Measurements from ENCODE around the gene C2CD4D. TPM values are rescaled to one million over a fixed set of nuclear protein-coding genes. Genes with fewer than 3 reads are reported as not detected.

Gene C2CD4D
- total RNA-seq, 1 experiment from 2014 or later: not detected

DNA sequence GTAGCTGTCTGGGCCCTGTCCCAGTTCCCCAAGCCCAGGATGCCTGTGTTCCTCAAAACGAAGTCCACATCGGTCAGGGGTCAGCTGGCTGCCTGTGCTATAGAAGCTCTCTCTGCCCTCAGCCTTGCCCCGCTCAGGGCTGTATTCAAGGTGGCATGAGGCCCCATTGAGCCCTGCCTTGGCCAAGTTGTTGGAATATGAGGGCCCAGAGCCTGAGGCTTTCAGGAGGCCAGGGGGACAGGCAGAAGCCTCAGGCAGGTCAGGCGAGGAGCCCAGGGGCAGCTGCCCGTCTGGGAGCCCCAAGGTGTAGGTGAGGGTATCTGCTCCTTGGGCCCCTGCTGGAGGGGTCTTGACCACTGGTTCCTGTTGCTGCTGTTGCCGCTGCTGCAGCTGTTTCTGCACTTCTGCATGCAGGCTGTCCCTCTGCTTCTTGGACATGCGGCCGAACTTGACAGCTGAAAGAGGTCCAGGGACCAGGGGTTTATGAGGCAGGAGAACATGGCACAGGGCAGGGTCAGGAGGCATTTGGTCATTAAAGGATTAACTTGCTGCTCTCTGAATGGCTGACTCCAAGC lies 24.6 kb downstream of the C2CD4D start:
- DNase-seq (ENCODE audit: low read depth): no peak

DNA sequence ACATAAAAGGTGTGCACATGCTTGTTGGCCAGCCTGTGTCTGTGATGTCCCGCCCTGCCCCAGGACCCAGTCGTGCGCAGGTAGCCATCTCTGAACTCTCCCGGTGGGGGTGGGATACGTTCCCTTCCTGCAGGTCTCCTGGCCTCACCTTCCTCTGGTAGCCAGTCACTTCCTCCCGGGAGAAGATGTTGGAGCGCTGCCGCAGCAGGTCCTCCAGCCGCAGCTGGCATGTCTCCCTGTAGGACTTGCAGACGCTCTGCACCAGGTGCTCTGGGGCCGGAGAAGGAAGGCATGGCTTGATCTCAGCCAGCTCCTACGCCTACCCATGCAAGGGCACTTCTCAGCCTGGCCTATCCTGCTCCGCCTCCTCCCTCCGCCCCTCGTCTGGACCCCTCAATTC lies 25.2 kb downstream of the C2CD4D start:
- no peak for DNase-seq (ENCODE audit: low read depth)

DNA sequence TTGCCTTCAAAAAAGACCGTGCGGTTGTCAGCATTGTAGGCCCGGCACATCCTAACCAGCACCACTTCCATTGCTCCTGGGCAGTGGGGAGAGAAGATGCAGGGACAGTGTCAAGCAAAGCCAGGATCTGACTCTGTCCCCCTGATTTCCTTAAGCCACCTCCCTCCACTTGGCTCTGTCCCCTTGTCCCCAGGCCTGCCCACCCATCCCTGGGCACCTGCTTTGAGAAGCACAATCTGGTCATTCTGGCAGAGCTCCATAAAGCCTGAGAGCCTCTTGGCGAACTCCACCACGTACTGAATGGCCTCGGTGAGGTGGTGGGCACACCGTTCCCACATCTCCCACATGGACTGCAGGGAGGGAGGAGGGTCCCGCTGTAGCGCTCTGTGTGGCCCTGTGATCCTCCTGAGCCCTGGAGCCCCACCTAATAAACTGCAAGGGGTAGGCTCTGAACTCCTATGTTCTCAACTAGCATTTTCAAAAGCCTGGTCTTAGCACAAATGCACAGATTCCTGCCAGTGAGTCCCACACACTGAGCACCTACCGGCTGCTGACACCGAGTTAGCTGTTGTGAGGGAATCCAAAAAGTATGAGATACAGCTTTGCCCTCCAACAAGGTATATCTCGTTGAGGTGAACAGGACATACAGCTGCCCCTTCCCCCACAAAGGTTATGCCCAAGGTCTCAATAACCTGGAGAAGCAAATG lies 26.2 kb downstream of the C2CD4D start:
- DNase-seq (ENCODE audit: low read depth): no peak

DNA sequence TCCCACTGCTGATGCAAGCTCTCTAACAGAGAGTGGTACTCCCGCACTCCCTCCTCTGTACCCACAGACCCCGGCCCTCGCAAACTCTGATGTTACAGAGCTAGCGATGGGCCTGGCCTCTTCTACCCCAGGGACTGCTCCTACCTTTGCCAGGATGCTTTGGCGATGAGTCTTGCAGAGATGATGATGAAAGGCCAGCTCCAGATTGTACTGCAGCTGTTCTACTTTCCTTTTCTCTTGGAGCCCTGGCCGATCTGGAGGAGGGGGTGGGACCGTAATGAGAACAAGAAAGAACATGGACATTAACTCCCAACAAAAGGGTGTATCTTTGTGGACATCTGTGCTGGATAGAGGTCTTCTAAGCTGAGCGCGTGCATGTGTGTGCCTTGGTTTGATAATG lies 28.4 kb downstream of the C2CD4D start:
- peak; percentile 86 for DNase-seq (ENCODE audit: low read depth)

DNA sequence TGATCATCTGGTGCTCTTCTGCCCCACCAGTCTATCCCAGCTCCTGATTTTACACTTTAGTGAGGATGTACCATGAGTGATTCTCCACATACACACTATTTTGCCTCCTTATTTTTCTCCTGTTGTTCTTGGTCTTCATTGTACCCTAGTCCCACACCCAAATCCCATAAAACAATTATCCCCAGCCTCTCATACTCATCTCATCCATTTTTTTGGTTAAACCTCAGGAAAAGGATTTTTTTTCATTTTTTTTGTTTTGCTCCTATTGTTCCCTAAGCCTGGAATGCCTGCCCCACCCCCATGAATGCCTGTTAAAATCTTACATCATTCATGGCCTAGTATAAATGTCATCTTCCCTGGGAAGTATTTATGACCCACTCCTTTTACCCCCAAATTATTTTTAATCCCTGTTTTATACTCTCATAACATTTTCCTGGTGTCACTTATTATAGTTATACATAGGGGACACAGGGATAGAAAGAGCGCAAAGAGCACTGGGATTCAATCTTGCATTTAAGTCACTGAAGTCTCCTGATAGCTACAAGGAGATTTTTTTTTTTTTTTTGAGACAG lies 29.5 kb downstream of the C2CD4D start:
- DNase-seq (ENCODE audit: low read depth): no peak

DNA sequence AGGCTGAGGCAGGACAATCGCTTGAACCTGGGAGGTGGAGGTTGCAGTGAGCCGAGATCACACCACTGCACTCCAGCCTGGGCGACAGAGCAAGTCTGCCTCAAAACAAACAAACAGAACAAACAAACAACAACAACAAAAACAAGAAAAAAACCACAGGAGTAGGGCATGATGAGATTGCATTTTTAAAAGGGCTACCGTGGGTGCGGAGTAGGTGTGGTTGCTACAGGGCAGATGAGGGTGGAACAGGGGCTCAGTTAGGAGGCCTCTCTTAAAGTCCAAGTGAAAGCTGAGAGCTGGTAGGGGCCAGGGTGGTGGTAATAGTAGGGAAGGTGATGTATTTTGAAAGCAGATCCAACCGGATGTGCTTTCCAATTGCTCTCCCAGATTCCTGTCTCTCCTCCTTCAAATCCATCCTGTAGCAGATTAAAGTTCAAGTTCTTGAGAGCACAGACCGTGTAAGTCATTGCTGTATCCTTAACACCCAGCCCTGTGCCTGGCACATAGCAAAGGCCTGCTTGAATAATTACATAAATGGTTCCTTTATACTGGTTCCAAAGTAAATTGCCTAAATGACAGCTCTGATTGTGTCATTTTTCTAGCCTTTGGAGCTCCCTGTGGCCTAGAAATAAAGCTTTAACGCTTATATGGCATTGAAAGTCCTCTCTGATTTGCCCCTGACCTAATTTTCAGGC lies 30.2 kb downstream of the C2CD4D start:
- no peak for DNase-seq (ENCODE audit: low read depth)

DNA sequence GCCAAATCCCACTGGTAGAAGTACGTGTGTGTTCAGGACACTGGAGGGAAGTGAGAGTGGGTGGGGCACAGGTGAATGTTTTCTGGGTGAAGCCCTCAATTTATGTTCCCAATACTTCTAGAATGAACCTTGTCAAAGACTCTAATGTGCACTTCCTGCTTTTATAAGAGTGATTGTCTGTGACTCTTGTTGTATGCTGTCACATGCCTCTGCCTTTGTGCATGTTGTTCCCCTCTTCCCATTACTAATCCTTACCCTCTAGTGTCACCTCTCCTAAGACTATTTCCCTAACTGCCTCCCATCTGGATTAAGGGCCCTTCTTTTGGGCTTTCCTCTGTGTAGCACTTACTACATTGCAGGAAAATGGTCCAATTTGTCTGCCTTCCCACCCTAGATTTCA lies 31.9 kb downstream of the C2CD4D start:
- DNase-seq (ENCODE audit: low read depth): no peak

DNA sequence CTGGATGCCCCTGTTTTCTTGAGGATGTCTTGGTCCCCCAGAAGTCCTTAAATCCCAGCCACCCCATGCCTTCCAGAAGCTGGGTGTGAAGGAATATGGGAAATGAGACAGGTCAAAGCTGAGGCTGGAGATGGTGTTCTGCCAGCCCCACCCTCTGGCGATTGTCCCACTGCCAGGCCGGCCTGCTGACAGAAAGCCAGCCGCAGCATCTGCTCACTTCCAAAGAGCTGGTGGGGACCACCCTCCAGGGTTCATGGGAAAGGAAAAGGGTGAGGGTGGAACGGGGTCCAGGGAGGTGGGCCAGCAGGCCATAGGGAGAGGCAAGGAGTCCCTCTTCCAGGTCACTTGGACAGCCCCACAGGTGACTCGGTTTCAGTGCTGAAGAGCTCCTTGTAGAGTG lies 32.5 kb downstream of the C2CD4D start:
- DNase-seq (ENCODE audit: low read depth): no peak

DNA sequence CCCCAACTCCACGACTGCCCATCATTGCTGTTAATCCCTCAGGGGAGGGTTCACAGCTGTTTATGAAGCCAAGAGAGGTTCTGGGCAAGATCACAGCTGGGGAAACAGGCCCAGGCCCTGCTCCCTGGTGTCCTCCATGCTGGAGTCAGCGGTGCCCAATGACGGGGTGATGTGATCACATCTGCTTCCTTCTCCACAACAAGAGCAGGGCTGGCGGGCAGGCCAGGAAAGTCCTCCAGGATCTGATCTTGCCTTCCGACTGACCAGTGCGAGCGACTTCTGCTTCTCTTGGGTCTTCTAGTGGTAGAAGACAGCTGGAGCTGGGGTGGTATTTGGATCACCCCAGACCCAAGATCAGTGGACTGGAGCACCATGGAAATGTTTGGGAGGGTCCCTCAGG lies 33.5 kb downstream of the C2CD4D start:
- no peak for DNase-seq (ENCODE audit: low read depth)

DNA sequence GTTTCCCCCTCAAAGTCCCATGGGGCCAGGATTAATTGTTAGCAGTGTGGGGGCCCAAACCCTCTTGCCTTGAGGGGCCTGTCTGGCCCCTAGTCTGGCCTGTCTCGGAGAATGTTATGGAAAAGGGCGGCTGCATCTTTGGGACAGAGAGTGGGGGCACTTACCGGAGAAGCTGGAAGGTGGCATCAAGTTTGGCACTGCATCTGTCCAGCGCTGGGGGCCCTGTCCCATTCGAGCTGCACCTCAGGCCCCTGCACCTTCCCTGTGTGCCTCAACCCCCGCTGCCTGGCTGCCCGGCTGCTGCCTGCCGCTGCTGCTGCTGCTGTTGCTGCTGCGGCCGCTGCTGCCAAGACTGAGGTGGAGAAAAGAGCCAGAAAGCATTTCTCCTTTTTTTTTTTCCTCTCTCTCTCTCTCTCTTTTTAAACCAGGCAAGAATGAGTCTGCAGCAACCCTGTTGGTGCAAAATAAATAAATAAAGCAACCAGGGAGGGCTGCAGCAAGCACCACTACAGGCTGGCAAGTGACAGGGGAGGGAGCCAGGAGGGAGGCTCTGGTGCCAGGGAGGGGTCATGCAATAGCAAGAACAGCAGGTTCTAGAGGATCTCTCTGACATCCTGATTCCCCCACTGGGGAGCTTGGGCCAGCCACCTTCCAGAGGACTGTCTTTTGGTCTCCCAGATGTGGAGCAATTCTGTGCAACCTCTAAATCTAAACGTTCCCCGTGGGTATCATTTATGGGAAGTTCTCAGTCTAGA lies 34.4 kb downstream of the C2CD4D start, which contains the start of gene LINGO4:
LINGO4 (minus strand) TSS at position 354 of the 755 bp plus-strand sequence. CDS start 2,715 bp downstream, outside the sequence.
- DNase-seq (ENCODE audit: low read depth): no peak

DNA sequence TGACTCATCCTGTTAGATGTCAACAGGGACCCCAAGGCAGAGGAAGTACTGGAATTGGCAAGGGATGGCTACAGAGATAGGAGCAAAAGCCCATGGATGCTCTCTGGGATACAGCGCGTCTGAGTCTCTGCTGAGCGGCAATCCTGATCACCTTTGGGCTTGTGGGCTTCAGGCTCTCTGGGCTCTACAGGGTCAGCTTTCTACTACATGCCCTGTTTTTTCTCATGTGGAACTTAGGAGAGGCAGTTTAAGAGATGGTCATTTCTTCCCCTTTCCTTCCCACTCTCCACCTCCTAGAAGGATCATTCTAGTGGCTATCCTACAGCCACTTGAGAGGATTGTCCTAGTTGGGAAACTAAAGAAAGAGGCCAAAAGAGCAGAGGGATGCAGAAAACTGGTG lies 35.7 kb downstream of the C2CD4D start:
- DNase-seq (ENCODE audit: low read depth): no peak

DNA sequence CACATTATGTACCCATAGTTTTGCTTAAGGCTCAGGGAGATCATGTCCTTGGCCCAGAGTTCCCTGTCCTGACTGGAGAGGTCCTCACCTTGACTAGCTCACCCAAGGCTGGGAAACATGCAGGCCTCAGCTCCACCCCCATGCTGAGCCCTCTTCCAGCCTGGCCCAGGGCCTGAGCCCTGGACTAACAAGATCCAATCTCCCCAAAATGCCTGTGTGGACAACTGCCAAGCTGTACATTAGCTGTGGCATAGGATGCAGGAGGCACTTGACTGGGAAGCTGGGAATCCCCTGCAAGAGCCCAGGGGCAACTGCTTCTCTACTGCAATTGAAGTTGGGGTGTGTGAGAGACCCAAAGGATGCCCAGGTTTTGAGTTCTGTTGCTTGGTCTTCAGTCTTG lies 36.5 kb downstream of the C2CD4D start:
- DNase-seq (ENCODE audit: low read depth): no peak

DNA sequence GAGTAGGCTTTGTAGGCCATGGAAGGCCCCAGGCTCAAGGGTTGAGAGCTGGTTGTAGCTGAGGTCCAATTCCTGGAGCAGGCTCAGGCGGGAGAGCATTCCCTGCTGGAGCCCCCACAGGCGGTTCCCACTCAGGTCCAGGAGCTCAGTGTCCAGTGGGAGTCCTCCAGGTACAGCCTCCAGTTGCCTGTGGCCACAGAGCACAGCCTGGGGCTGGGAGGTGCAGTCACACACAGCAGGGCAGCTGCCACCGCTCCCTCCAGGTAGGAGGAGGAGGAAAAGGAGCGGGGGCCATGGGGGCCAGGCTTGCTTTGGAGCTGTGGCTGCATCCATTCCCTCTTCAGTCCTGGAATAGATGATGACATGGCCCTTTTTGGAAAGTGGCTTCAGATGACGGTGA lies 37.2 kb downstream of the C2CD4D start:
- DNase-seq (ENCODE audit: low read depth): no peak

DNA sequence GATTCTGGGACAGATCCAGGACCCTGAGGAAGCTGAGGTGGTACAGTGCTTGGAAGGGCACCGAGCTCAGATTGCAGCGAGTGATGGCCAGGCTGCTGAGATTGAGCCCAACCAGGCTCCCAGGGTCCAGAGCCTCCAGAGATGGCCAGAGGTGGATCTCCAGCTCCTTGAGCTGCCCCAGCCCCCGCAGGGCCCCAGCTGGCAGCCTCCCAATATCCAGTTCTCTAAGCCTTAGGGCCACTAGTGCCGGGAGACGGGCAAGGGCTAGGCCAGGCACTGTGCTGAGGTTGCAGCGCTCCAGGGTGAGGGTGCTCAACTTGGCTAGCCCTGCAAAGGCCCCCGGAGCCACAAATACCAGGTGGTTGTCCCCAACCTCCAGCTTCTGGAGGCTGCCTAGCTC lies 37.8 kb downstream of the C2CD4D start:
- DNase-seq (ENCODE audit: low read depth): no peak

DNA sequence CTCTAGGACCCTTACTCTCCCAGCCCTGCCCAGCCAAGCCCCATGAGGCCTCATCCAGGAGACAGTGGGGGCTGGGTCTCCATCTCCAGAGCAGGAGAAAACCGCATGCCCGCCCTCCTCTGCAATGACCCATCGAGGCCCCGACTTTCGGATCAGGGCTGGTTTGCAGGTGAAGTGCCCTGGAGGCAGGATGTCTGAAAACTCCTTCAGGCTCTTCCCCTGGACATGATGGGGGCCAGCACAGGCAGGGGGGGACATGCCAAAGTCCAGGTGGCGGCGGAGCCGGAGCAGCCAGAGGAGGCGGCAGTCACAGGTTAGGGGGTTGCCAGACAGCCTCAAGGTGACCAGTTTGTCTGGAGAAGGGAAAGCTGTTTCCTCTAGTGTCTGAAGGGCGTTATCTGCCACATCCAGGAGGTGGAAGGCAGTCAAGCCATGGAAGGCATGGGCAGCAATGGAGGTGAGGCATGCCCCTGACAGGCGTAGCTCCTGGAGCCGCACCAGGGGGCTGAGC lies 38.3 kb downstream of the C2CD4D start:
- no peak for DNase-seq (ENCODE audit: low read depth)

DNA sequence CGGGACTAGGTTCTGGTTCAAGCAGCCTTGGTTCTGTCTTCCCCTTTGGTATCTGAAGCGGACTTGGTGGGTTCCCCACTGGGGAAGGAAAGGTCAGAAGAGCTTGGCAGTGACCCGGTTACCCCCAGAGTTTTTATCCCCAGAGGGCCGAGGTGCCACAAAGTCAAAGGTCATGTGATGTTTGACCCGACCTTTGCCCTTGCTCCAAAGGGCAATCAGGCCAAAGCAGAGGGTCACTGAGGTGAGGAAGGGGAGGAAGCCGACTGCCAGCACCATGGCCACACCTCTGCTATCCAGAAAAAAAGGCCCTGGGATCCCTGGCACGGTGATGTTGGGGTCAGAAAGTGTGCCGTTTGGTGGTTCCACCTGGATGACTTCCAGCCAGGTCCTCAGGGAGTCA lies 38.8 kb downstream of the C2CD4D start:
- no peak for DNase-seq (ENCODE audit: low read depth)

DNA sequence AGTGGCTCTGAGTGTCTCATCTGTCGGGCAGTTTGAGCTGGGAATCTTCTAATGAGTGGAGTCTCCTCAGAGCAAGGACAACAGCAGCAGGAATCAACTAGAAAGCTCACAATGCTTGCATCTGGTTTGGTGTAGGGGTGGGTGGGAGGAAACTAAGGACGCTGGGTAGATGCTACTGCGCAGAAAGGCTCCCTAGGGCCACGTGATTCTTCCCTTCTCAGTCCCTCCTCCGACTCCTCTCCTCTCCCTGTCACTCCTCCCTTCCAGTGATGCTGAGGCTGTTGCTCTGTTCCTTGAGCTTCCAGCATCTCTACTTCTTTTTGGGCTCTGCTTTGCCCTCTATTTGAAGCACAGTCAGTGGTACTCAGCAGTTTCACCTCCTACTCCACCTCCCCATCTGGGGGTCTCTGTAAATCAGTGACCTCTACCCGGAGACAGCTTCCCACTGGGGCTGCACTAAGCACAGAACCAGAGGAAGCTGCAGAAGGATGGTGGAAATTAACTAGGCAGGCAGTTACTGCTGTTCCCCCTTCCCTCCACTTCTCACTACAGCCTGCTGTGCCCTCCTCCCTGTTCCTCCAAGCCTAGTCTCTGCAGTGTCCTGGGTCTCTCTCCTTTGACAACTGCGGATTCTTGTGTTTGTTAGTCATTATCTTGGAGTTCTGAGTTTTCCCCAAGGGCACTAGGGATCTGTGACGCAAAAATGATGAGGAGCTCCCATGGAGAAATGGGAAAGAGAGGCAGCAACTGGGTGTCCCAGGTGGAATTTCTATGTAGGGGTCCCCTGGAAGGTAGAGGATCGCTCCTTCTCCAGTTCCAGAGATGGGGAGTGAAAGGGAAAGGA lies 40.2 kb downstream of the C2CD4D start:
- DNase-seq (ENCODE audit: low read depth): no peak

DNA sequence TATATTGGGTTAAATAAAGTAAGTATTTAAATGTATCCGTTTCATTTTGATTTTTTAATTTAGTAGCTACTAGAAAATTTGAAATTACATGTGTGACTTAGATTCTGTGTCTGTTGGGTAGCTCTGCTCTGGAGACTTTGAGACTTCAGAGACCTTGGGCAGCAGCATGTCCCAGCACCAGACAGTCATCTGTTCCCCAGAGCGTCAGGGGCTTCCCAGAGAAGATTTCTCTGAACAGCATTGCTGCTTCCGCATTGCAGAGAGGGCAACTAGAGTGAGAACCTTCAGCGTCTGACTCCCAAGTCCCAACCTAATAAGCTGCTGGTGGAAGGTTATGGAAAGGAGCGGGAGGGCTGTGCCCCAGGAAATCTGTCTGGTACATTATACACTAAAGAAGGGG lies 41.0 kb downstream of the C2CD4D start:
- no peak for DNase-seq (ENCODE audit: low read depth)

DNA sequence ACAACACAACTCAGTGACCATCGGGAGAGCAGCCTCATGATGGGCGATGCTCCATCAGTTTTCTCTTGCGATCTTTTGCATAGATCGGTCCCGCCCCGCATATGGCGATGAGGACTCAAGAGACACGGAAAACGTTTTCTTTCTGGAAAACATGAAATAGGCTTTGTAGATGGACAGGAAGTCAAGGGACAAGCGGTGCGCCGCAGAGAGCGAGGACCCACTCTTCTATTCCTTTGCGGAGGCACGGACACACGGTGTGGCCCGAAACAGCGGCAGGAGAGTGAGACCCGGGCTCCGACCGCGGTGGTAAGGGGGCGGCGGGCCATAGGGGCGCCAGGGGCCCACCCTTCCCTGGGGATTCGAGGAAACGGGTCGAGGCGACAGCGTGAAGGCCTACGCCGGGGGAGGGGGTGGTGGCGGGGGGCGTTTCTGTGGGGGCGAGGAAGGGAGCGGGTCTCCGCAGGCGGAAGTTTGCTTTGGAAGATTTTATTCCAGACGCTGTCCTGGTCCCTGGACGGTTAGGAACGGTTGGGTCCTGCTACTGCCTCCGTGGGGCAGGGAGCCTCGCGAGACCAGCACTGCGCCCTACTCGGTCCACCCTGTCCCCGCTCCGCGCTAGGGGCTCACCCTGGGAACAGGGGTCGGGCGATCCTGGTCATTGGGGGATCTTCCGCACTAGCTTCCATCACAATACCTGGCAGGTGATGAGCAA lies 48.5 kb downstream of the C2CD4D start:
- DNase-seq (ENCODE audit: low read depth): no peak

Data from LHCN-M2 (cell line).